VCaP (cell line): ENCODE results near the gene ARHGEF4.

ENCODE experiments used
- H3K27ac ChIP-seq: fragments of 450-650 bp; 2 replicates; pipeline ENCODE4 v1.5.1; 2017
- CTCF ChIP-seq: fragments of 450-650 bp; conservative IDR thresholded peaks from 2 replicates; pipeline ENCODE4 v1.5.1; 2017; ENCODE audit warnings: mild to moderate bottlenecking, moderate library complexity

Gene ARHGEF4

GRCh38 chr2:130884013-130884412 is 47.3 kb downstream of the ARHGEF4 start:
- 0 out of 2 replicates have a peak overlapping the region, but pooled peaks have one; percentile 5 for H3K27ac ChIP-seq
- no peak for TF ChIP-seq CTCF

- 0 out of 2 replicates have a peak overlapping the region, but pooled peaks have one; percentile 5 for H3K27ac ChIP-seq
- TF ChIP-seq CTCF = 0 out of 2 replicates have a peak, but pooled peaks have one; percentile 25
These were observed 47.8 kb downstream of the ARHGEF4 start for GRCh38 chr2:130884503-130884902.

- H3K27ac ChIP-seq = no peak overlapping the region
- no peak for TF ChIP-seq CTCF
These were observed 50.9 kb downstream of the ARHGEF4 start for GRCh38 chr2:130887643-130888042.

- TF ChIP-seq CTCF = no peak
These were observed 54.4 kb downstream of the ARHGEF4 start for GRCh38 chr2:130890941-130891669.

GRCh38 chr2:130891966-130892365 is 55.3 kb downstream of the ARHGEF4 start:
- H3K27ac ChIP-seq = no peak overlapping the region

More at GRCh38 chr2:130890941-130891669, 54.4 kb downstream of the ARHGEF4 start:
- no peak overlapping the region for H3K27ac ChIP-seq

GRCh38 chr2:130892793-130893785 is 56.4 kb downstream of the ARHGEF4 start:
- TF ChIP-seq CTCF = no peak
- H3K27ac ChIP-seq = no peak overlapping the region

More at GRCh38 chr2:130891966-130892365, 55.3 kb downstream of the ARHGEF4 start:
- TF ChIP-seq CTCF = no peak
